H54 (cell line): ENCODE data around the gene BTNL2.

Experiments used
- DNase-seq: peaks from one replicate; pipeline ENCODE4 v3.0.0; 2011; ENCODE audit warnings: low spot score, mixed read lengths; ENCODE audit not compliant: insufficient read length
- FAIRE-seq: peaks from 3 replicates; lab custom pipeline; 2011; peaks lifted over from hg19 to GRCh38; lab: Jason Lieb, UNC
- POLR2A ChIP-seq: IDR thresholded peaks from 2 replicates; pipeline ENCODE4 v1.6.1; 2011; ENCODE audit warnings: low read depth, mild to moderate bottlenecking, low read length

BTNL2 gene

DNA sequence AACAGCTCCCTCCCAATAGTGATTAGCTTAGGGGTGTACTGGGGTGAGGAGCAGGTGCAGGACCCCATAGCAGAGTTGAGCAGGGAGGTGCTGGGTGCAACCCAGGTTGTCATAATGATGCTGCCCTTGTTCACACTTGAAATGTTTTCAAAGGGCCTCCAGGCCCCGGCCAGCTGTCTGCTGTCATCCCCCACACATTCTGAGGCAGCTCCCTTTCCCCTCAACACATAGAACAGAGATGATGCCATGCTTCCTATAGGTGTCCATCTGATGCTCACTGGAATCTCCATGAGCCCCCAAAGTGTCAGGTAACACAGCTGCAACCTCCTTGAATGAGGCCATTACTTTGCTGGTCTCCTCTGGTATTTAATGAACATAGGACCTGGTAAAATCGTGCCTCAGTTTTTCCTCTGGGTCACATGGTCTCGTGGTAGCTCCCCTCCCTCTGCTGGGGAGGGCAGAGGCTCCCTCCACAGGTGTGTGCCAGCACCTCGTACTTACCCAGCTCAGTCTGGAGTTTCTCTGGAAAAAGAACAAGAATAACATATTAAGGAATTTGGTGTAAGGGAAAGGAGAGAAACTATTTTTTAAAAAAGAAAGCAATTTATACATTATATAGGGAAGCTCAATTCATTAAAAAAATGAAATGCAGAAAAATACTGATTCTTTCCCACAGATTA, 5.6 kb downstream of the BTNL2 start:
- FAIRE-seq (no peak), DNase-seq (no peak)
- TF ChIP-seq POLR2A: no peak

DNA sequence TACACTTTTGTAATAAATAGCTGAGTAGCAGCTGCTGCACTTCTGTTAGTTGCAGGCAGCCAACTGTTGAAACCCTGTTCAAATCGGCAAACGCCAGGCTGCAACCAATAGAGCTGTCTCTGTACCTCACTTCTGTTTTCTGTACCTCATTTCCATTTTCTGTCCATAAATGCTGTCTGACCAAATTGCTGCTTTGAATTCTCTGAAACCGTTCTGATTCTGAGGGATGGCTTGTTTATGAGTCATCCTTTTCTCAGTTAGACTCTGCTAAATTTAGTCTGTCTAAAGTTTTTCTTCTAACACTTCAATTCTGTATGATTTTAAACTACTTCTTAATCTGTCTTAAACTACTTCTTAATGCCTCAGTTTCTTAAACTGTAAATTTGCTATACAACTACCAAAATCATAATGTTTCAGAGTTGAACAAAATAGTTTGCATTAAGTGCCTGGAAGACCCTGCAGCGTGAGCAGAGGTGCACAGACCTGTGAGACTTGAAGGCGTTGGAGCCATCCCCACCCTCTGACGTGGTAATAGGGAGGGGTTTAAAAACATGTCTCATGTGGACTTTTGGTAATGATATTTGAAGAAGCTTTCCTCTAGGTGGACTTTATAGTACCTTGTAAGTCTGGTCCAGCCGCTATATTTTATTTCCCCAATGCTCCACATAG, 9.6 kb downstream of the BTNL2 start:
- DNase-seq: no peak
- FAIRE-seq: no peak
- no peak for TF ChIP-seq POLR2A

DNA sequence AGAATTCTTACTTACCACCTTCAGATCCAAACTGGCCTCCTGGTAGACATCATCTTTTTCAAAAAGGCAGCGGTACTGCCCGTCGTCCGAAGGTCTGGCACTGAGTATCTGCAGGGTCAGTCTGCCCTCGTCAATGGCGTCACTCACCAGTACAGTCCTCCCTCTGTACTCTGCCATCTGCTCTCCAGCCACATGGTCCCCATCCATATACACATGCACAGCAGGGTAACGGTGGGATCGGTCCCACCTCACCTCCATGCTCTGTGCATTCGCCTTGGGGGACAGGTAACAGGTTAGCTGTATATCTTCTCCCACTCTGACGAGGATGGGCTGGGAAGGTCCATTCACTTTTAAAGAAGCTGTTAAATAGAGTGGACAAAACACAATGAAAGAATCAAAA, 11.0 kb downstream of the BTNL2 start:
- FAIRE-seq (no peak), DNase-seq (no peak)
- TF ChIP-seq POLR2A: no peak

DNA sequence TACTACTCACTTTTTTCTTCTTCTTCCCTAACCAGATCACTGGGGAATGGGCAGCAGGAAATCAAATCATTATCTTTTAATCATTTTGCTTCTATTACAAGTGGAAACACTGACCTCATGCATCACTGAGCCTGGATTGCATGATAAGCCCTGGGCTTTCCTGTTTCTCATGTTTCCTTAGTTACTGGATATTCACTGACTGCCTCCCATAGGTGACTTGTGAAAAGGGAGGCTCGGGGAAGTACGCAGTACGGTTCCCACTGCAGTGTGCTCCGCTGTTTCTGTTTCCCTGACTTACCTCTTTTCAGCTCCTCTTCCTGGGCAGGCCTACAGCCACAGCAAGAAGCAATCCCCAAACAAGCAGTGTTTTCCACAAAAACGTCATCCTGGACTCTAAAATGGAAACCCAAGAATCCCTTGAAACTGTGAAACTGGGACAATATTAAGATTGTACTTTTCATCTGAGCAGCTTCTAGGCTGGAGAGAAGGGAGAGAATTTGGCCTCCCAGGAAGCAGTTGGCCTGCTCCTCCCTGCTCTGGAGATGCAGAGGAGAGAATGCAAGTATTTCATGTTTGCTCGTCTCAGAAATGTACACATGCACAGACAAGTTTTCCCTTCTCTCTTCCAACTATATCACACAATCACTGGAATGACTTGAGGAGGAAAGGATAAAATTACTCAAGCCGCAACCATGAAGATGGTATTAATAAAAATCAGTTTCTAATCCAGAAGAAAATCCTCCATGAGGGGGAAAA, 13.1 kb downstream of the BTNL2 start:
- FAIRE-seq: no peak

DNA sequence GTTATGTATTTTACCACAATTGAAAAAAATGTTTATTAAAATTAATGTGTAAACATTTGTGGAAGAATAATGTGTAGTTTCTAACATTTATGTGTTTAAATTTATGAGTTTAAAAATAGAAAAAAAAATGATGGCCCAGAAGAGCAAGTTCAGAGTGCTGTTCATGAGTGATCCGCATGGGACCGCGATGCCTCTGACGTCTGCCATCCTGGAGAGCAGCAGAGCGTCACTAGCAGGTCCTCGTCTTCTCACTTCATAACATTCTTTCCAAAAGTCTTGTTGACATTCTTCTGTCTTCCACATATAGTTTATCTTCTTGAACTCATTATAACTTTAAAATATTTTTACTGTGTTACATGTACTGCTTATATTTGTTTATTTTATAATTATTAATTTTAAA, 15.5 kb downstream of the BTNL2 start:
- no peak for DNase-seq
- no peak for FAIRE-seq
- TF ChIP-seq POLR2A: no peak

More for the DNA sequence above, 13.1 kb downstream of the BTNL2 start:
- no peak for TF ChIP-seq POLR2A
- DNase-seq: no peak

DNA sequence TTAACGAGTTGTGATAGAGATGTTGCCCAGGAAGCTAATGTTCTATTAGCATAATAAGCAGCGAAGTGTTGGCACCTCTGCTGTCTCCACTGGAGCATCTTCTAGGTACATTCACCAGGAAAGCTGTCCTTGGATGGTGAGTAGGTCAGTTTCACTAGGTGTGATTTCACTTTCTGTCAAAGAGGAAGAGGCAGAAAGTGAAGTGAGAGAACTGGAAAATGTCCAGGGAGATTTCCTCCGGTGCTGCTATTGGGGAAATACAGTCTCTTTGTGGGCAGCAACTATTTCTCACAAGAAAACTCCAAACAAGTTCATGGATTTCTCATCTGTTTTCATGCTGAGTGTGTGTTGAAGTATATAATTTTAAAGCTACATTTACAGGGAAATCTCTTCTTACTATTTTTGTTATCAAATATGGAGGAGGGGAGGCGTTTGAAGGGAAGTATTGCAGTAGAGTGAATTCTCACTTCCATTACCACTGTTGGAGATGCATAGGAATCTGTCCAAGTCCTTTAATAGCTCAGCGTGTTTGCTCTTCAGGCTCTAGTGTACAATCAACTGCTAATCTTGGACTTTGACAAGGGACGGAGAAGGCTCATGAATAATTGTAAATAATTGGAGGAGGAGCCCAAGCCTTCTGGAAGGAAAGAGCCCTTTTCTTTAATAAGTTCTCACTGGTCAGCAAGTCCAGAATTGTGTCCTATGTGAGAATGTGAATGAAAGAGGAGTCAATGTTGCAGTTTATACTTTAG, 19.2 kb downstream of the BTNL2 start:
- DNase-seq (no peak), FAIRE-seq (no peak)
- no peak for TF ChIP-seq POLR2A

DNA sequence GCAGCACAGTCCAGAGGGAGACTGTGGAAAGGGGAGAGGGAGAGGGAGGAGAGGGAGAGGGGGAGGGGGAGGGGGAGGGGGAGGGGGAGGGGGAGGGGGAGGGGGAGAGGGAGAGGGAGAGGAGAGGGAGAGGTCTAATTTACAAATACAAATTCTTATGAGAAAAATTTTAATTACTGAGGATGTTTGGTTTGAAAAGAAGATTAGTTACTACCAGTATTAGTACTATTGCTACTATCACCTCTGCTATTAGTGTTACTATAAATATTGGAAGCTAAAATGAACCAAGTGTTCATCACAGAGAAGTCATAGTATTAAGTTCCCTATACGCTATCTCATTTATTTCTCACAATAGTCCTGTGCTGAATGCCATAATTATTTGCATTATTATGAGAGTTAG, 20.9 kb downstream of the BTNL2 start:
- FAIRE-seq (no peak), DNase-seq (no peak)
- TF ChIP-seq POLR2A: no peak

DNA sequence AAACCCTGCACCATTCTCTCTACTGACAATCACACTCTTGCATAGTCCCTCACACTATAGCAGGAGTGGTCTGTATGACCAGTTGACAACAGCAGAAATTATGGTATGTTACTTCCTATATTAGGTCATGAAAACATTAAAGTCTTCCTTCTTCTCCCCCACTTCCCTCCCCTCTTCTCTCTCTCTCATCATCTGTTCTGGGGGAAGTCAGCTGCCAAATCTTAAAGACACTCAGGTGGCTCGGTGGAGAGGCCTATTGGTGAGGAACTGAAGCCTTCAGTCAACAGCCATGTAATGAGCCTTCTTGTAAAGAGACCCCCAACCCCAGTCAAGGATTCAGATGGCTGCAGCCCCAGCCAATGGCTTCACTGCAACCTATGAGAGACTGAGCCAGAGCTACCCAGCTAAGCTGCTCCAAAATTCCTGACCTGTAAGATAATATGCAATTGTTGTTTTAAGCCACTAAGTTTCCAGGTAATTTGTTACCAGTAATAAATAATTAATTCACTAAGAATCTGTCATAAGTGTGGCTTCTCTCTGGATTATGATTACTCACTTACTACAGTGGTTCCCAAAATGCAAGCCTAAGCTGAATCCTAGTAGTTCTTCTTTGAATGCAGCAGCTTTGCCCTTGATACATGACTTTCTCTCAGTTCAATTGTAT, 24.1 kb downstream of the BTNL2 start:
- FAIRE-seq (no peak), DNase-seq (no peak)
- TF ChIP-seq POLR2A: no peak

DNA sequence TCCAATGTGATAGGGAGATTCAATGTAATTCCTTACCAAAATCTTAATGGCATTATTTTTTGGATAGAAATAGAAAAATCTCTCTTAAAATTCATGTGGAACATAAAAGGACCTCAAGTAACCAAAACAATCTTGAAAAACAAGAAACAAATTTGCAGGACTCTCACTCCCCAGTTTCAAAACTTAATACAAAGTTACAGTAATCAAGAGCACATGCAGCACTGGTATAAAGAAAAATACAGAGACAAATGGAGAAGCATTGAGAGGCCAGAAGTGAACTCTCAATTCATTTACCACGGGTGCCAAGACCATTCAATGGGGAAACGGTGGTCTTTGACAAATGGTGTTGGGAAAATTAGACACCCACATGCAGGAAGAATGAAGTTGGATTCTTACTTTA, 27.4 kb downstream of the BTNL2 start:
- no peak for DNase-seq
- TF ChIP-seq POLR2A: no peak
- FAIRE-seq: no peak

DNA sequence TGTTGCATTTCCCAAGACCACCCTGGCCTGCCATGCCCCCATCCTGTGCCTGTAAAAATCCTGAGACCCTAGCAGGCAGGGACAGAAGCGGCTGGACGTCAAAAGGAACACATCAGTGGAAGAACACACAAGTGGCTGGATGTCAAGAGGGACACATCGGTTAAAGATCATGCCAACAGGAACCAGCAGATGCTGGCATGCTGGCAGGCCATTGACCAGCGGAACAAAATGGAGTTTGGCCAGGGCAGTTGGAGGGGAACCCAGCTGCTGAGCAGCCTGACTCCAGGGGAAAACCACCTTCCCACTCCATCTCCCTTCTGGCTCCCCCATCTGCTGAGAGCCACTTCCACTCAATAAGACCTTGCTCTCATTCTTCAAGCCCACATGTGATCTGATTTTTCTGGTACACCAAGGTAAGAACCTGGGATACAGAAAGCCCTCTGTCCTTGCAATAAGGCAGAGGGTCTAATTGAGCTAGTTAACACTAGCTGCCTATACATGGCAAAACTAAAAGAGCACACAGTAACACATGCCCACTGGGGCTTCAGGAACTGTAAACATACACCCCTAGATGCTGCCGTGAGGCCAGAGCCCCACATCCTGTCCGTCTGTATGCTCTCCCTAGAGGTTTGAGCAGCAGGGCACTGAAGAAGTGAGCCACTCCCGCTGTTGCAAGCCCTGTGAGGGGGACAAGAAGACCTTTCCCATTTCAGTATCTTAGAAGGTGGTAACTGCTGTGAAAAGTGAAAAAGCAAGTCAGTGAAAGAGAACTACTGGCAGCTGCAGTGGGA, 31.0 kb downstream of the BTNL2 start:
- TF ChIP-seq POLR2A: no peak
- DNase-seq (no peak), FAIRE-seq (no peak)

DNA sequence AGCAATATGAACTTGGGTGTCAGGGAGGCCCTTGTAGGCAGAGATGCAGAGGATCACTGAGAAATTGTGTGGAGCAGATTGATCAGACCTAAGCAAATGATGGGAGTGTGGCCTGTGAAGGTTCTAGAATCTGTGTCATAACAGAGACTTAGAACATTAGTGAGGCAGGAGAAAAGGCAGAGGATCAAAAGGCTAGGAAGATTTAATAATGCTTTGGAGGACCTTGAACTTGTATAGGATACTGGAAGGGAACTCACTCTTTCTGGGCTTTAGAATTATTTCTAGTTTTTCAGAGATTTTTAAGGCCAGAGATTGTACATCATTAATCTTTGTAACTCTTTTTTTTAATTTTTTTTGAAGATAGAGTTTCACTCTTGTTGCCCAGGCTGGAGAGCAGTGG, 35.2 kb downstream of the BTNL2 start, which contains the start of gene TSBP1:
Gene TSBP1 (minus strand): TSS at position 101 of the 400 bp plus-strand sequence. CDS start 197 bp downstream, outside the sequence.
- TF ChIP-seq POLR2A: no peak
- FAIRE-seq (no peak), DNase-seq (no peak)

DNA sequence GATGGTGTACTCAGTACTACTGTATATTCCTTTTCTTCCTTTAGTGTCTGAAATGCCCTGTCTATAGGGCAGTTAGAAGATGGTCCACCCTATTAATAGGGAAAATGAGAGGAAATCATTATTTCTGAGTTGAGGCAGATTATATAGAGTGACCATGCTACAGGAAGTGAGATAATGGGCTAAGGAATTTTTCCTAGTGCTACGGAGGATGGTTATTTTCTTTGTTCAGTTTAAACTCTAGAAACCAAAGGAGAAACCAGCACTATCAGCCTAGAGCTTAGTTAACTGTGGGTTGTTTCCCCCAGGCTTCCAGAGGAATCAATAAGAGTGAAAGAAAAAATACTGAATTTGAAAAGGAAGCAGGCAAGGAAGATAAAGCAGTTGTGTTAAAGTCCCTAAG, 35.8 kb downstream of the BTNL2 start:
- no peak for TF ChIP-seq POLR2A
- FAIRE-seq (no peak), DNase-seq (no peak)

DNA sequence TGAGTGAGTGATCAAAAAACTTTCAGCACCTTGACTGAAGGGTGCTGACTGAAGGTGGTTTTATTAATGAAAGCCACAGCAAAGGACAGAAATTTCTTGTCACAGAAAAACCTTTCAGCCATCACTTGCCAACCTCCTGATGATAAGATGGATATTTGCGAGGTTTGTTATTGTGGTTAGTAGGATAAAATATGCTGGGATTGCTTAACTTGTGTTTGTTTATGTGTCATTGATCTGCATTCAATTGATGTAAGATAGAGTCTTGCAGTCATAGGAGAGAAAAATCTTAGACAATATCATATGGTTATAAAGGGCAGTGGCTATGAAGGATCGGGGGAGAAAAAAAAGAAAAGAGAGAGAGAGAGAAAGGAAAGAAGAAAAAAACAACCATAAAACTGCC, 36.5 kb downstream of the BTNL2 start:
- no peak for TF ChIP-seq POLR2A
- DNase-seq: no peak
- no peak for FAIRE-seq
